Aorta (tissue), 5 donors: ENCODE measurements around the gene AZU1. TPM values are rescaled to one million over a fixed set of nuclear protein-coding genes. Genes with fewer than 3 reads are reported as not detected.

ENCODE experiments used
- ATAC-seq: fragments of 200-7000 bp; cut with Tn5 transposase; one replicate; pipeline ENCODE4 v1.9.1; 2022; ENCODE audit warnings: moderate library complexity; ENCODE audit not compliant: low FRiP score
- DNase-seq, 2 donors: peaks; one replicate each; pipeline ENCODE4 v3.0.0-alpha.2; 2020
- H3K27ac ChIP-seq, 2 donors: one replicate each; pipeline ENCODE4 v1.5.1; 2013; ENCODE audit warnings: low read length in 2 of 2, mild to moderate bottlenecking in 2 of 2, moderate library complexity in 2 of 2, control low read depth in 1 of 2, inconsistent platforms in 1 of 2, low read depth in 1 of 2
- H3K27me3 ChIP-seq, 2 donors: one replicate each; pipeline ENCODE4 v1.6.1; 2013; ENCODE audit warnings: control low read depth in 1 of 2, low read length in 1 of 2, mild to moderate bottlenecking in 1 of 2, moderate library complexity in 1 of 2; ENCODE audit not compliant: insufficient read depth in 2 of 2, control insufficient read depth in 1 of 2
- H3K36me3 ChIP-seq, 2 donors: one replicate each; pipeline ENCODE4 v1.6.1; 2013; ENCODE audit warnings: control low read depth in 1 of 2, low read length in 1 of 2, mild to moderate bottlenecking in 1 of 2; ENCODE audit not compliant: insufficient read depth in 2 of 2, control insufficient read depth in 1 of 2
- H3K4me1 ChIP-seq, 2 donors: one replicate each; pipeline ENCODE4 v1.6.1; 2013; ENCODE audit warnings: low read length in 2 of 2, control low read depth in 1 of 2, mild to moderate bottlenecking in 1 of 2, moderate library complexity in 1 of 2; ENCODE audit not compliant: insufficient read depth in 2 of 2, control insufficient read depth in 1 of 2
- H3K4me3 ChIP-seq, 2 donors: one replicate each; pipeline ENCODE4 v1.5.1; 2013; ENCODE audit warnings: low read length in 2 of 2, control low read depth in 1 of 2, mild to moderate bottlenecking in 1 of 2
- H3K9me3 ChIP-seq: one replicate; pipeline ENCODE4 v1.6.1; 2013; ENCODE audit warnings: mild to moderate bottlenecking, low read length; ENCODE audit not compliant: control insufficient read depth
- WGBS, 2 donors: extraction: QIAGEN DNeasy Blood & Tissue Kit; methylation state at CpG; one replicate each; pipeline ENCODE4 v1.1.7; 2013; 5-methylcytosine and 5-hydroxymethylcytosine counted together
- intact Hi-C, 2 donors: fragments of 100-400 bp; cut with DNase I; formaldehyde crosslinking; loops; one replicate each; pipeline versions ENCODE4 v1.14.2 to v1.15.0; 2022
- polyA plus RNA-seq, 2 donors: library from polyadenylated mRNA; stranded (reverse); fragments of 200-250 nt; gene quantifications; one replicate each; pipeline ENCODE4 v1.2.3, GENCODE V29; 2013
- total RNA-seq, 2 donors: library from RNA; stranded (reverse); fragmentation: NEBNext Ultra II Directional; extraction: Animal tissue kit (Norgen Biotek cat#: 25700); gene quantifications; one replicate each; pipeline ENCODE4 v1.2.1, GENCODE V29; 2021
- donor health status: healthy with polysubstance abuse.
- donor health status: Bipolar disorder and iron deficiency.
- donor health status: DM: no; HTN: no; CAD: no.
- donor health status: DM: no; HTN: no; CAD: no.
- donor health status: DM: yes; HTN: yes; CAD: no.

Gene AZU1
- total and polyA plus RNA-seq, 4 donors, result 0.49 to 0.72 TPM; not detected in 2

GRCh38 chr19:795691-796581 lies 31.7 kb upstream of the AZU1 start:
- H3K9me3 ChIP-seq, result no peaks in the 10 kb centered on the region
- 79% methylated on average over 39 of the region's 39 CpGs for WGBS, 2 donors
- DNase-seq, result peak in 1 of 2 donors; percentile 54
- peaks cover 3% of the 10 kb centered on the region in 2 donors for H3K4me1 ChIP-seq
- no peak overlapping the region for H3K27ac ChIP-seq
- no peak for ATAC-seq
- intact Hi-C loops, result loop anchor here in 1 of 2 donors (5.0 kb wide), 2 partner anchors 119 to 134 kb away; partner anchors contain the start of genes FSTL3 and RNF126
- no peaks in the 10 kb centered on the region for H3K27me3 ChIP-seq
- peak overlapping the region in 1 of 2 donors; percentile 49 for H3K4me3 ChIP-seq
- H3K36me3 ChIP-seq, result no peaks in the 10 kb centered on the region

DNA sequence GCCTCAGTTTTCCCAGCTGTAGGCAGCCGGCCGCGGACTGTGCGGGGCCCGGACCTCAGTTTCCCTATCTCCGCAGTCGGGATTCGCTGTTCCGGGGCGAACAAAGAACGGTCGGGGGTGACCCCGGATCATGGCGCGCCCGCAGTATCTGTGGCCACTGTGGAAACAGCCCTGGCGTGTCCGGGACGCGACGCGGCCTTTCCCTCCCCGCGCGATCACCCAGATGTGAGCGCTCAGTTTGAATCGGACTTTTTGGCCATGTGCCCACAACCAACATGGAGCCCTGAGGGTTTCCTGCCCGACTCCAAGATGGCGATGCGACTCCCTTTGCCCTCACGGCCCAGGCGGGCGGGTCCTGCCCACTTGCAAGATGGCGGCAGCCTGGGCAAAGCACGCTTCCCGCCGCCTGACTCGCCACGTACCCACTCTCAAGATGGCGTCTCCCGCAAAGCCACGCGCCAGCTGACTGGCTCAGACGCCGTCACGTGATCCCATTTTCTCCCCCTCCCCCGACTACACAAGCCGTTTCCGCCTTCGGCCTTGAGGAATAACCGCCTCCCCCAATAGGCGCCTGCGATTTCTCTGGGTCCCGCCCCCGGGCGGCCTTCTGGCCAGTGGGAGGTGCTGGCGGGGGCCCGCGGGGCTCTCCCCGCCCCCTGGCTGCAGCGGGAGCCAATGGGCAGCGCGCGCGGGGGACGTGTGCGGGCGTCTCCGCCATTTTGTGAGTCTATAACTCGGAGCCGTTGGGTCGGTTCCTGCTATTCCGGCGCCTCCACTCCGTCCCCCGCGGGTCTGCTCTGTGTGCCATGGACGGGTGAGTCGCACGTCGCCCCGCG lies 30.7 kb upstream of the AZU1 start, which contains the start of gene PTBP1:
PTBP1 (plus strand) TSS at position 761 of the 836 bp plus-strand sequence; CDS start at position 807, 46 bp downstream.
- ATAC-seq (peak; percentile 95), DNase-seq (peak; percentile 100)
- intact Hi-C loops, result loop anchor here in 1 of 2 donors (5.0 kb wide), 2 partner anchors 120 to 135 kb away; partner anchors contain the start of genes FSTL3 and RNF126
- Histone ChIP-seq H3K9me3 (no peaks in the 10 kb centered on the region), H3K36me3 (no peaks in the 10 kb centered on the region), H3K4me1 (peaks cover 3% of the 10 kb centered on the region in 2 donors), H3K27me3 (no peaks in the 10 kb centered on the region), H3K27ac (peak within 1 kb of the TSS in 1 of 2 donors; percentile 79), H3K4me3 (peak within 1 kb of the TSS; percentile 91 to 96)
- WGBS, 2 donors, result 0 to 1% methylated on average over 79 to 83 of the region's 83 CpGs

DNA sequence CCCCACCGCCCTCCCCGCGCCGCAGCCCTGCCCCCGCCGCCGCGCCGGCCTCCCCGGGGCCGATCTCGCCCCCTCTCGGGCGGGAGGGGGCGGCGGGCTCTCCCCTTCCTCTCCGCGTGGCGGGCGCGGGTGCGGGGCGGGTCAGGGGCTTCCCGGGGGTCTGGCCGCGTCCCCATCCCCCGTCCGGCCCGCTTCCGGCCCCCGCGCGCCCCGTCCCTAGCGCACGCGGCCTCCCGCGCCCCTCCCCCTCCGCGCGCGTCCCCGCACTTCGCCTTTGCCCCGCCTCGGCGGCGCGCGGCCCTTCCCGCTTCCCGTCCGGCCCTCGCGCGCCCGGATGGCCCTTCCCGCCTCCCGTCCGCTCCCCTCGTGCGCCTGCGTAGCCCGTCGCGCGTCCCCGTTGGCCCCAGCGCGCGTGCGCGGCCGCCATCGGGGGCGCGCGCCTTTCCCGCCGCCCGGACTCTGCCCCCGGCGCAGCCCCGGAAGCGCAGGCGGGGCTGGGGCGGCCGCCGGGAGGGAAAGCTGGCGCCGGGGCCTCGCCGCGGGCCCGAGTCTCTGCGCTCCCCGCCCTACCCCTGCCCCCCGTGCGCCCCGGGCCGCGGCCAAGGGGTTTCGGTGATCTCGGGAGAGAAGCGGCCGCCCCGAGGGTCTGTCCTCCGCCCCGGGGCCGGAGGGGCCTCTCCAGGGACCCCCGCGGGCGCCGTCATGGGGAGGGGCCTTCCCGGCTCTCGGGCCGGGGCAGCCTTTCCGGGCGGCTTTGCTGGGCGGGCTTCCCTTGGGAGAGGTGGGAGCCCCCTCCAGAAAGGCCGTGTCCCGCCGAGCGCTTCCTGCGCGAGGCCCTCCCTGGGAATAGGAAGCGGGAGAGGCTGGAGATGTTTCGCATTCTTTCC lies 29.9 kb upstream of the AZU1 start:
- Histone ChIP-seq H3K9me3 (no peaks in the 10 kb centered on the region), H3K27me3 (no peaks in the 10 kb centered on the region), H3K4me3 (peak overlapping the region; percentile 91 to 96), H3K27ac (peak overlapping the region in 1 of 2 donors; percentile 79), H3K36me3 (no peaks in the 10 kb centered on the region), H3K4me1 (peaks cover 3% of the 10 kb centered on the region in 2 donors)
- intact Hi-C loops, result loop anchor here in 1 of 2 donors (5.0 kb wide), 2 partner anchors 120 to 135 kb away; partner anchors contain the start of genes FSTL3 and RNF126
- ATAC-seq (peak; percentile 71), DNase-seq (peak; percentile 94 to 96)
- 1% methylated on average over 54 to 129 of the region's 129 CpGs for WGBS, 2 donors

- Histone ChIP-seq H3K36me3 (no peaks in the 10 kb centered on the region), H3K27me3 (no peaks in the 10 kb centered on the region), H3K27ac (no peak overlapping the region), H3K4me1 (peaks cover 3% of the 10 kb centered on the region in 2 donors), H3K4me3 (peak overlapping the region; percentile 91 to 96), H3K9me3 (no peaks in the 10 kb centered on the region)
- no peak for ATAC-seq
- peak in 1 of 2 donors; percentile 52 for DNase-seq
- WGBS, 2 donors, result 1% methylated on average over 42 to 44 of the region's 44 CpGs
- intact Hi-C loops, result loop anchor here in 1 of 2 donors (5.0 kb wide), 2 partner anchors 121 to 136 kb away; partner anchors contain the start of genes FSTL3 and RNF126
Measured at GRCh38 chr19:798415-799075, 29.1 kb upstream of the AZU1 start.

DNA sequence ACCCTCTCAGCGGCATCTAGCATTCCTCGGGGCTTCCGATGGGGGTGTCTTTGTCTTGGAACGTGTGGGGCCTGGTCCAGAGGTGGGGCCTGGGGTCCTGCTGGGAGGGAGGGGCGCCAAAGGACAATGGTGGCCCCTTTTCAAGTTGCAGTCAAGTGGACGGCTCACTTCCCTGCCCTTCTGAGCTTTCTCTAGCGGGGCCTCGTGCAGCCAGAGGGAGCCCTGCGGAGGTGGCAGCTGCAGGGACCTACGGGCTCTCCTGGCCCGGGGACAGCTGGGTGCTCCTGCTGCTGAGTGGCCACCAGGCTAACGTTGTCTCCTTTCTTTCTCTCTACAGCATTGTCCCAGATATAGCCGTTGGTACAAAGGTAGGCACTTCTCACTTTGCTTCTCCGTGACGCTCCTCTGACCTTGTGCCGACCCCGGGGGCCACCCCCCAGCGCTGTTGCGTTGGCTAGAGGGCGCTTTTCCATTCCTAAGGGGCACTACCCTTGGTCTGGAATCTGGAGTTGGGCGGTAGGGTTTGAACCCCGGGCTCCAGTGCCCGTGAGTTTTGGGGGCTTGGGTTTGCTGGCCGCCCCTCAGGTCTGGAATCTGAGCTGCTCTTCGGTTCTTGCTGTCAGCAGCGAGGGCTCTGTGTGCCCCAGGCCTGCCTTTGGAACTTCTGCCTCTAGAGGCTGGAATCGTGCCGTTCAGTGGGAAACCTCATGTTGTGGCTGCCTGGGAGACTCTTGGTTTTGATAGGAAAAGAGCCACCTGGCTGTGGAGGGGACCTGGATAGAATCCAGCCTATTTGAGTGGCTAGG lies 28.4 kb upstream of the AZU1 start:
- Histone ChIP-seq H3K4me1 (peaks cover 3% of the 10 kb centered on the region in 2 donors), H3K36me3 (peaks cover 0 to 1% of the 10 kb centered on the region in 2 donors), H3K9me3 (no peaks in the 10 kb centered on the region), H3K27ac (no peak overlapping the region), H3K4me3 (peak overlapping the region; percentile 91 to 96), H3K27me3 (no peaks in the 10 kb centered on the region)
- intact Hi-C loops, result loop anchor here in 1 of 2 donors (5.0 kb wide), 2 partner anchors 122 to 137 kb away; partner anchors contain the start of genes FSTL3 and RNF126
- 1 to 3% methylated on average over 28 of the region's 28 CpGs for WGBS, 2 donors
- DNase-seq (no peak), ATAC-seq (no peak)

DNA sequence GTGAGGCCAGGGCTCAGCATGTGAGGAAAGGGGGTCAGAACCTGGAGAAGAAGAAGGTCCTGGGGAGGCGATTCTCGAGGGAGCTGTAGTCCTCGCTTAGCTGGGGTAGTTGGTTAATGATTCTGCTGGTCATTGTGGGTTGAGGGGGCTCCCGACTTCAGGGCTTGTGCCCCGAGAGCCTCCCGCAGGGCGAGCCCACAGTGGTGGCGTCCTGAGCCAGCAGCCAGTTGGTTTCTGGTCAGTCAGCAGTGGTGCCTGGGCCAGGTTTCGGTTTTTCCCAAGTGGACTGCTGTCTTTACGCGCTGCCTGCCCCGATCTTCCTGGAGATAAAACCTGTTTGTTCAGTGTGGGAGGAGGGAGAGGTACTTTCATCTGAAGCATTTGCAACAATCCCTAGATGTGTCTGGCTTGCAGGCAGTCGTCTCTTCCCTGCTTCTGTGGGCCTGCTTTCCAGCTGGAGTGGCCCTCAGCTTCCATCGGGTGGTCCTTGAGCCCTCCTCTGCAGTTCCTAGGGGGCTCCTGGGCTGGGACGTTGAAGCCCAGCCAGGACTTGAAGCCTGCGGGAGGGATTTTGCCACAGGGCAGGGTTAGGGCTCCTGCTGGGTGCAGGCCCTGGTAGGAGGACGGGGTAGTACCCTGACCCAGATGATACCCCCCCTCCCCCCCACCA lies 27.1 kb upstream of the AZU1 start:
- Histone ChIP-seq H3K4me3 (no peak overlapping the region), H3K27me3 (no peaks in the 10 kb centered on the region), H3K36me3 (peaks cover 0 to 11% of the 10 kb centered on the region in 2 donors), H3K9me3 (no peaks in the 10 kb centered on the region), H3K4me1 (peaks cover 3% of the 10 kb centered on the region in 2 donors), H3K27ac (peak overlapping the region in 1 of 2 donors; percentile 38)
- intact Hi-C loops, result no loop called here
- no peak for ATAC-seq
- DNase-seq, result no peak
- 12 to 16% methylated on average over 17 of the region's 17 CpGs for WGBS, 2 donors
